ENCODE measurements around the gene LGALS9. TPM values are rescaled to one million over a fixed set of nuclear protein-coding genes. Genes with fewer than 3 reads are reported as not detected.

LGALS9 gene
- total and polyA plus RNA-seq, 7 donors = 17.8 to 476 (median 33.2) TPM

DNA sequence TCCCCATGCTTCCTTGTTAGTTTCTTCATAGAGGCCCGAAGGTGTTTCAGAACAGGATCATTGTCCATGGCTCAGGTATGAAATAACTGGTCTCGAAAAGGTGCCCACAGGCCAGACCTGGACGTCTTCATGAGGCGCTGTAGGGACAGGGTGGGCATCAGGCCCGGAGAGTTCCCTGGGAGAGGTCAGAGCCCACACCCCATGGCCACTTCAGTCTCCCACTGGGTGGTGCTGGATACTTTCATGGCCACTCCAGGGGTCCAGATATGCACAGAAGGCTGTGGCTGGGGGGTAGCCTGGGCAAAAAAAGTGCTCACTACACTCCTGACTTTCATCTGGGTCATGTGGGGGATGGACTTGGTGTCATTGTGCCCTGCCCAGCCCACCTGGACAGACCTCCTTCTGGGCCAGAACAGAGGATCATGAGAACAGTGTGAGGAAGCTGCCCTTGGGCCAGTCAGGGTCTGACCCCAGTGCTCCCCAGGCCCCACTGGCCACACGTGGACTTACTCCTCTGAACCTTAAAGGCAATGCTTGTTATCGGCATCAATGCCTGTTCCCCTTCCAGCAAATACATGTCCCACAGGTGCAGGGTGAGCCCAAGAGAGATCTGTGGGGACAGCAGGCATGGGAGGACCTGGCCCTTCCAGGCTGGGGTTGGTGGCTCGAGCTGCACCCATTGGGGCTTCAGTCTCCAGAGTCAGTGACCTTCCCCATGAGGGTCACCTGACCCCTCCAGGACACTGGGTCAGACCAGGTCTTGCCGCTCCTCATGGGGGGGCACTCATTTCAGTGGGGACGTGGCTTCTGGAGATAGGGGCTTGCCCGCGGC, 36.9 kb downstream of the LGALS9 start:
- Histone ChIP-seq H3K27ac (no peak overlapping the region), H3K9me3 (no peaks in the 10 kb centered on the region), H3K4me1 (no peaks in the 10 kb centered on the region), H3K27me3 (no peaks in the 10 kb centered on the region), H3K4me3 (no peak overlapping the region), H3K36me3 (no peaks in the 10 kb centered on the region)
- no peak for DNase-seq
- TF ChIP-seq EP300 (IDR thresholded peaks at IDR 0.05) (no peak), POLR2AphosphoS5 (IDR thresholded peaks at IDR 0.05) (no peak), POLR2A (IDR thresholded peaks at IDR 0.05) (no peak)
- TF ChIP-seq, protein P1, sequence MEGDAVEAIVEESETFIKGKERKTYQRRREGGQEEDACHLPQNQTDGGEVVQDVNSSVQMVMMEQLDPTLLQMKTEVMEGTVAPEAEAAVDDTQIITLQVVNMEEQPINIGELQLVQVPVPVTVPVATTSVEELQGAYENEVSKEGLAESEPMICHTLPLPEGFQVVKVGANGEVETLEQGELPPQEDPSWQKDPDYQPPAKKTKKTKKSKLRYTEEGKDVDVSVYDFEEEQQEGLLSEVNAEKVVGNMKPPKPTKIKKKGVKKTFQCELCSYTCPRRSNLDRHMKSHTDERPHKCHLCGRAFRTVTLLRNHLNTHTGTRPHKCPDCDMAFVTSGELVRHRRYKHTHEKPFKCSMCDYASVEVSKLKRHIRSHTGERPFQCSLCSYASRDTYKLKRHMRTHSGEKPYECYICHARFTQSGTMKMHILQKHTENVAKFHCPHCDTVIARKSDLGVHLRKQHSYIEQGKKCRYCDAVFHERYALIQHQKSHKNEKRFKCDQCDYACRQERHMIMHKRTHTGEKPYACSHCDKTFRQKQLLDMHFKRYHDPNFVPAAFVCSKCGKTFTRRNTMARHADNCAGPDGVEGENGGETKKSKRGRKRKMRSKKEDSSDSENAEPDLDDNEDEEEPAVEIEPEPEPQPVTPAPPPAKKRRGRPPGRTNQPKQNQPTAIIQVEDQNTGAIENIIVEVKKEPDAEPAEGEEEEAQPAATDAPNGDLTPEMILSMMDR (IDR thresholded peaks at IDR 0.05) = no peak
- WGBS, 2 donors = 85 to 90% methylated on average over 12 of the region's 12 CpGs
- intact Hi-C loops (cut with DNase I) = no loop called here

DNA sequence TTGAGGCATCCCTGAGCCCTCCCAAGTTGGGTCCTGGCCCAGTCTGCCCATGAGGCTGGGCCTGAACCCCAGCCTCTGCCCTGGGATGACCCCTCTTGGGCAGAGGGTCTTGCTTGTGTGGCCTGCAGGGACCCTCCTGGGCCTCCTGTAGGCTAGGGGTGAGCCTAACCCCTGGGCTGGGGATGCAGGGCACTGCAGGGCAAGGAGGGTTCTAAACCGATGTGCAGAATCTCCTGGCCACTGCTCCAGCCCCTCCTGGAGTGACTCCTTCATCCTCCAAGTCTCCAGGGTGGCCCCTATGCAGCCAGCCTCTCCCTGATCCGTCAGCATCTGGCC, 37.5 kb downstream of the LGALS9 start:
- Histone ChIP-seq H3K27me3 (no peaks in the 10 kb centered on the region), H3K9me3 (no peaks in the 10 kb centered on the region), H3K4me1 (no peaks in the 10 kb centered on the region), H3K36me3 (no peaks in the 10 kb centered on the region), H3K27ac (no peak overlapping the region), H3K4me3 (no peak overlapping the region)
- TF ChIP-seq POLR2AphosphoS5 (IDR thresholded peaks at IDR 0.05) (no peak), EP300 (IDR thresholded peaks at IDR 0.05) (no peak), POLR2A (IDR thresholded peaks at IDR 0.05) (no peak)
- TF ChIP-seq, protein P1 (IDR thresholded peaks at IDR 0.05) = no peak
- 83% methylated on average over 2 of the region's 2 CpGs for WGBS, 2 donors
- intact Hi-C loops (cut with DNase I) = no loop called here
- no peak for DNase-seq

DNA sequence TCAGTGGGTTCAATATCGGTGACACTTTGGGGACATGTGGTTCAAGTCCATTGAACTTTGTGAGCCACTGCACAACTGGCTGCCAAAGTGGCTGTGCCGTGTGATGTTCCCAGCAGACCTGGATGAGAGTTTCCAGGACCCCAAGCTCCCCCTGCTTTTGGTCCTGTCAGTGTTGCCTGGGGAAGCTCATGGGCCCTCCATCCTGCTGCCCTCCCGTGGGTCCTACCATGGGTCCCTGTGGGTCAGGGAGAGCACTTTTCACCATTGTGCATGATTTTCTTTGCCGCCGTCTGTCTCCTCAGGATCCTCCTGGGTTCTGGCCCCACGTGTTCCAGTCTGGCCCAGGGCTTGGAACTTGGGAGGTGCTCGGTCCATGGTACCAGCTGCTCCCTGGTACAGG, 38.1 kb downstream of the LGALS9 start:
- intact Hi-C loops (cut with DNase I) = no loop called here
- DNase-seq = no peak
- Histone ChIP-seq H3K9me3 (no peaks in the 10 kb centered on the region), H3K36me3 (no peaks in the 10 kb centered on the region), H3K4me1 (no peaks in the 10 kb centered on the region), H3K27ac (no peak overlapping the region), H3K4me3 (no peak overlapping the region), H3K27me3 (no peaks in the 10 kb centered on the region)
- TF ChIP-seq POLR2AphosphoS5 (IDR thresholded peaks at IDR 0.05) (no peak), EP300 (IDR thresholded peaks at IDR 0.05) (no peak), POLR2A (IDR thresholded peaks at IDR 0.05) (no peak)
- TF ChIP-seq, protein P1 (IDR thresholded peaks at IDR 0.05) = no peak
- WGBS, 2 donors = 88 to 89% methylated on average over 7 of the region's 7 CpGs

DNA sequence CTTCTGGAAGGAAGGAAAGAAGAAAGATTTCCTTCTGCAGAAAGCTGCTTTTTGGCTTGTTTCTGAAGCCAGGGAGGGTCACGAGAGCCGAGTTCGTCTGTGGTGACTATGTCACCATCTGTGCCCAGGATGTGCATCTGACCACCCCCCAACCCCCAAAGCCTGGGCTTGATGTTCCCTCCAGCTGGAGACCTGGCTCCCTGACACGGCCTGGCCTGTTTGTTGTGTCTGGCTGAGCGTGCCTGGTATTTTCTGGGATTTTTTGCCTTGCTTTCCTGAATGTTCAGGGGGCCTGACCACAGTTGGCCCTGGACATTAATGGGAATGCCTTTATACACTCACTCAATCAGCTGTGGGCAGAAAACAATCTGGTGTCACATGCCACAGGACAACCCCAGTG, 38.9 kb downstream of the LGALS9 start:
- no peak for DNase-seq
- 81 to 92% methylated on average over 5 of the region's 5 CpGs for WGBS, 2 donors
- intact Hi-C loops (cut with DNase I) = no loop called here
- Histone ChIP-seq H3K9me3 (no peaks in the 10 kb centered on the region), H3K4me1 (no peaks in the 10 kb centered on the region), H3K4me3 (no peak overlapping the region), H3K27ac (no peak overlapping the region), H3K27me3 (no peaks in the 10 kb centered on the region), H3K36me3 (no peaks in the 10 kb centered on the region)
- TF ChIP-seq POLR2AphosphoS5 (IDR thresholded peaks at IDR 0.05) = no peak
- TF ChIP-seq, protein P1 (IDR thresholded peaks at IDR 0.05) = no peak
- no peak for TF ChIP-seq POLR2A (IDR thresholded peaks at IDR 0.05)
- TF ChIP-seq EP300 (IDR thresholded peaks at IDR 0.05) = no peak
